AG10803 (cell line): ENCODE measurements around the gene MXD4.

Experiments
- DNase-seq: peaks from one replicate; pipeline ENCODE4 v3.0.0; 2010; ENCODE audit warnings: low read depth
- H3K4me3 ChIP-seq: 2 replicates; pipeline ENCODE4 v1.5.1; 2011; ENCODE audit warnings: mild to moderate bottlenecking, low read length, control low read depth
- CTCF ChIP-seq: conservative IDR thresholded peaks from 2 replicates; pipeline ENCODE4 v1.5.1; 2011; ENCODE audit warnings: mild to moderate bottlenecking, low read length, control low read depth, inconsistent platforms

MXD4 gene

GRCh38 chr4:2261853-2262144 is at the start of gene MXD4:
Gene MXD4, minus strand, starts transcription at chr4:2262109. Its CDS starts 129 bp downstream, at chr4:2261980.
- H3K4me3 ChIP-seq, result peak within 1 kb of the TSS; percentile 84
- TF ChIP-seq CTCF, result no peak
- no peak for DNase-seq

GRCh38 chr4:2306773-2307410 is 45.0 kb upstream of the MXD4 start:
- TF ChIP-seq CTCF, result no peak
- no peak overlapping the region for H3K4me3 ChIP-seq
- DNase-seq, result no peak

- TF ChIP-seq CTCF, result no peak
- no peak overlapping the region for H3K4me3 ChIP-seq
- DNase-seq, result no peak
These were observed 44.0 kb upstream of the MXD4 start for GRCh38 chr4:2305766-2306501.

GRCh38 chr4:2304877-2305561 is 43.1 kb upstream of the MXD4 start:
- TF ChIP-seq CTCF, result no peak
- no peak for DNase-seq
- no peak overlapping the region for H3K4me3 ChIP-seq

- no peak for TF ChIP-seq CTCF
- DNase-seq, result no peak
- H3K4me3 ChIP-seq, result no peak overlapping the region
These were observed 42.5 kb upstream of the MXD4 start for GRCh38 chr4:2304321-2304876.

GRCh38 chr4:2303686-2304320 is 41.9 kb upstream of the MXD4 start:
- TF ChIP-seq CTCF, result no peak
- no peak overlapping the region for H3K4me3 ChIP-seq

More at GRCh38 chr4:2303686-2304320, 41.9 kb upstream of the MXD4 start:
- DNase-seq, result no peak
